NB4 (cell line): ENCODE results near the gene VWA3B.

ENCODE experiments used
- DNase-seq: peaks from one replicate; pipeline ENCODE4 v3.0.0; 2010; ENCODE audit warnings: low read depth
- H3K4me3 ChIP-seq: one replicate; pipeline ENCODE4 v1.5.1; 2011; ENCODE audit warnings: mild to moderate bottlenecking, low read depth, low read length, moderate library complexity
- MYC ChIP-seq: IDR thresholded peaks from 2 replicates; pipeline ENCODE4 v1.6.1; 2011; ENCODE audit warnings: low read depth, low read length
- POLR2A ChIP-seq: IDR thresholded peaks from 2 replicates; pipeline ENCODE4 v1.6.1; 2011; ENCODE audit warnings: mild to moderate bottlenecking; ENCODE audit not compliant: insufficient read length; ENCODE audit errors: extremely low read depth
- TF ChIP-seq, protein P1 (sequence below): IDR thresholded peaks from one replicate; pipeline ENCODE4 v1.5.1; 2012; ENCODE audit warnings: low read depth, low read length
- TF ChIP-seq, protein P2 (sequence below): IDR thresholded peaks from 2 replicates; pipeline ENCODE4 v1.6.1; 2011; ENCODE audit warnings: low read depth, low read length

VWA3B gene

DNA sequence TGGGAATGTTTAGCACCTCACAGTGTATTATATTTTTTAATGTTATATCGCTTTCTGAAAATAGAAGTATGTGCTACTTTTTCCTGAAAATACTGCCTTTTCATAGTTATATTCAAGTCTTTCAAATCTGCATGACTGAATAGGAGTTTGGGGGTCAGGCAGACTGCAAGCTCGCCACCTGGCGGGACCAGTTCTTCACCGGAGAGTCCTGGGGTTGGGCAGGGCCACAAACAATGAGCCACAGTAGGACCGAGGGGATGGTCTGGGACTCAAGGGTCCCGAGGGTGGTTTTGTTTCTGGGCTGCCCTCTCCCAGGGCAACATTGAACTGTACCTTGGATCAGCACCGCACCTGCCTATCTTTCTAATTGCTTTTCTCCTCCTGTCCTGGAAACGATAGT is 70.6 kb downstream of the VWA3B start:
- no peak for DNase-seq
- TF ChIP-seq MYC (no peak), POLR2A (no peak)
- TF ChIP-seq, protein P1, sequence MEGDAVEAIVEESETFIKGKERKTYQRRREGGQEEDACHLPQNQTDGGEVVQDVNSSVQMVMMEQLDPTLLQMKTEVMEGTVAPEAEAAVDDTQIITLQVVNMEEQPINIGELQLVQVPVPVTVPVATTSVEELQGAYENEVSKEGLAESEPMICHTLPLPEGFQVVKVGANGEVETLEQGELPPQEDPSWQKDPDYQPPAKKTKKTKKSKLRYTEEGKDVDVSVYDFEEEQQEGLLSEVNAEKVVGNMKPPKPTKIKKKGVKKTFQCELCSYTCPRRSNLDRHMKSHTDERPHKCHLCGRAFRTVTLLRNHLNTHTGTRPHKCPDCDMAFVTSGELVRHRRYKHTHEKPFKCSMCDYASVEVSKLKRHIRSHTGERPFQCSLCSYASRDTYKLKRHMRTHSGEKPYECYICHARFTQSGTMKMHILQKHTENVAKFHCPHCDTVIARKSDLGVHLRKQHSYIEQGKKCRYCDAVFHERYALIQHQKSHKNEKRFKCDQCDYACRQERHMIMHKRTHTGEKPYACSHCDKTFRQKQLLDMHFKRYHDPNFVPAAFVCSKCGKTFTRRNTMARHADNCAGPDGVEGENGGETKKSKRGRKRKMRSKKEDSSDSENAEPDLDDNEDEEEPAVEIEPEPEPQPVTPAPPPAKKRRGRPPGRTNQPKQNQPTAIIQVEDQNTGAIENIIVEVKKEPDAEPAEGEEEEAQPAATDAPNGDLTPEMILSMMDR = no peak
- TF ChIP-seq, protein P2, sequence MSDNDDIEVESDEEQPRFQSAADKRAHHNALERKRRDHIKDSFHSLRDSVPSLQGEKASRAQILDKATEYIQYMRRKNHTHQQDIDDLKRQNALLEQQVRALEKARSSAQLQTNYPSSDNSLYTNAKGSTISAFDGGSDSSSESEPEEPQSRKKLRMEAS = no peak
- H3K4me3 ChIP-seq = no peak overlapping the region

DNA sequence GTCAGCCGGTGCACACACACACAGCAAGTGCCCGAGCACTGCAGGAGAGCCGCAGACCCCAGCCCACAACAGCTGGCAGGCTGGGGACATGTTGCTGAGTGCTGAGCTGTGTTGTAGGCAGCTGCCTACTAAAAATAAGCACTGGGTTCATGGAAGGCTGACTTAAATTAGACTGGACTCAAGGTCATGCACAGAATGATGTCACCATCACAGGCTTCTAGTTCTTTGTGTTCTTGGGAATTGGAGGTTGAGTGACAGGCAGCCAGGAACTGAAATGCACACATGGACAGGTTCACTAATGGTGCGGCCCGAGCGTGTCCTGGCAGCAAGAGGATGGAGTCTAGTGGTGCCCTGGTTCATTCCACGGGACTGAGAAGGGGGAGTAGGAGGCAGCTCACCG is 71.3 kb downstream of the VWA3B start:
- DNase-seq = no peak
- H3K4me3 ChIP-seq = no peak overlapping the region
- TF ChIP-seq, protein P2 = no peak
- no peak for TF ChIP-seq POLR2A
- TF ChIP-seq, protein P1 = no peak
- no peak for TF ChIP-seq MYC

DNA sequence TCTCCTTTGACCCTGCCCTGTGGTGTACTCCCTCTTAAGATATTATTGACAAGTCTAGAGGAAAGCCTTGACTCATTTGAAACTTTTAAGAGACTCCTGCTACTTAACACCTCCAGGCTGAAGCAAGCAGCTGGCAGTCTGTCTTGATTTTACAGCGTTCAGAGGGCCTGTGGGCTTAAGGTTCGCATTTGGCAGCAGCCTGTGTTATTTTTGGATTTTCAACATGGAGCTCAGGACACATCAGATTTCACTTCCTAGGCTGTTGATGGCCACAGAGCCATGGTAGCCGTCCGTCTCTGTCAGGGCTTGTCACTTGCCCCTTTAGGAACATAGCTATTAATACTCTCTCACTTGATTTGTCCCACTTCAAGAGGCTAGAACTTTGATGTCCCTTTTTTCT is 73.6 kb downstream of the VWA3B start:
- no peak overlapping the region for H3K4me3 ChIP-seq
- no peak for TF ChIP-seq POLR2A
- TF ChIP-seq, protein P2 = no peak
- TF ChIP-seq, protein P1 = no peak
- no peak for TF ChIP-seq MYC
- no peak for DNase-seq

DNA sequence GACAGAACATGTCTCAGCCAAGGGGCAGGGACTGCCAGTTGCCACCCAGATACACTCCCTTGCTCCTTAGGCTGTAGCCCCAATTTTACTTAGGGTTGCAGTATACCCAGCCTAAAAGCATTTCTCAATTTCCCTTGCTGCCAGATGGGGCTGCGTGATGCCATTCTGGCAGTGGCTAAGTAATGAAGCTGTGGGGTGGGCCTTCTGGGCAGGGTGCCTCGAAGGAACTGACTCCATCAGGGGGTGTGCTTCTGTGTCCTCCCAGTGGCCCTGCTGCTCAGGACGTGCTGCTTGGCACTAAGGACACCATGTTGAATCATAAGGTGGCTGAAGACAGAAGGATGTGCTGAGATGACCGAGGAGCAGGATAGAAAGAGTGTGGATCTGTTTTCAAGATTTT is 74.2 kb downstream of the VWA3B start:
- no peak overlapping the region for H3K4me3 ChIP-seq
- no peak for DNase-seq
- TF ChIP-seq POLR2A (no peak), MYC (no peak)
- TF ChIP-seq, protein P2 = no peak
- TF ChIP-seq, protein P1 = no peak

DNA sequence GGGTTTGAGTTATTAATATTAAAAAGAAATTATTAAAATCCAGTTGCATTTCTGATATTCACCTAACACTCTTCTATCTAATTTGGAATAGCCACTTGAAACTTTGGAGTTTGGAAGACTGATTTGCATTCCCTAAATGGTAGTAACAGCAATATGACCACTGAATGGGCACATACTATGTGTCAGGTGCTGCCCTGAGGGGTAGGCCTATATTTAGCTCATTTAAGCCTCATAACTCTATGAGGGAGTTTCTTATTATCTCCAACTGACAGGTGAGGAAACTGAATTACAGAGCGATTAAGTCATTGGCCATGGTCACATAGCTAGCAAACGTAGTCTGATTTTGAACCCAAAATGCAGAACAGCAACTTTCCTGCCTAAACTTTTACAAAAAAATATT is 77.3 kb downstream of the VWA3B start:
- no peak overlapping the region for H3K4me3 ChIP-seq
- TF ChIP-seq MYC = no peak
- TF ChIP-seq, protein P2 = no peak
- no peak for TF ChIP-seq POLR2A
- TF ChIP-seq, protein P1 = no peak
- no peak for DNase-seq

DNA sequence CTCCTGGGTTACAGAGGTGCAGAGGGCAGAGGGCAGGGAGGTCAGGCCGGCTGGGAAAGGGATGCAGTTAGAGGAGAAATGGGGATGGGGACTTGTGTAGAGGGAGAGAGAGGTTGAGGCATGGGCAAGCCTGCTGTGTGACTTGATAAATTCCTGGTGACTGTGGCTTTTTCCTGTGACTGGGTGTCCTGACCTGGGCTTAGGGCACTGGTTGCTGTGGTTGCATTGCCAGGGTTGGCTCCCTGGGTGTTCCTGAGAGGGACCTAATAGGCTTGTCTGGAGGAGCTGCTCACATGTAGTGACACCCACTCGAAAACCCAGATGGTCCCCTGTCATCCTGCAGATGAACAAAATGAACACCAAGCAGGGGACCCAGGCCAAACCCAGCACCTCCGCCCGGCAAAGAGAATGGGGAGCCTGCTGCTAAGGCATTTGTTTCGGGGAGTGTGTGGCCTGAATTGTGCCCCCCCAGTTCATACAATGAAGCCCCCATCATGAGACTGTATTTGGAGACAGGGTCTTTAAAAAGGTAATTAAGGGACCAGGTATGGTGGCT is 78.6 kb downstream of the VWA3B start:
- TF ChIP-seq, protein P1 = no peak
- TF ChIP-seq POLR2A = no peak
- TF ChIP-seq, protein P2 = no peak
- TF ChIP-seq MYC = no peak
- no peak for DNase-seq
- H3K4me3 ChIP-seq = no peak overlapping the region
